GM19351 (cell line): ENCODE data around the gene KMT2D.

Source experiments
- ATAC-seq: cut with Tn5 transposase; IDR thresholded peaks from one replicate; pipeline ENCODE4 v1.9.1; 2021; ENCODE audit warnings: mild to moderate bottlenecking, moderate library complexity; ENCODE audit not compliant: unreplicated experiment

Gene KMT2D

DNA sequence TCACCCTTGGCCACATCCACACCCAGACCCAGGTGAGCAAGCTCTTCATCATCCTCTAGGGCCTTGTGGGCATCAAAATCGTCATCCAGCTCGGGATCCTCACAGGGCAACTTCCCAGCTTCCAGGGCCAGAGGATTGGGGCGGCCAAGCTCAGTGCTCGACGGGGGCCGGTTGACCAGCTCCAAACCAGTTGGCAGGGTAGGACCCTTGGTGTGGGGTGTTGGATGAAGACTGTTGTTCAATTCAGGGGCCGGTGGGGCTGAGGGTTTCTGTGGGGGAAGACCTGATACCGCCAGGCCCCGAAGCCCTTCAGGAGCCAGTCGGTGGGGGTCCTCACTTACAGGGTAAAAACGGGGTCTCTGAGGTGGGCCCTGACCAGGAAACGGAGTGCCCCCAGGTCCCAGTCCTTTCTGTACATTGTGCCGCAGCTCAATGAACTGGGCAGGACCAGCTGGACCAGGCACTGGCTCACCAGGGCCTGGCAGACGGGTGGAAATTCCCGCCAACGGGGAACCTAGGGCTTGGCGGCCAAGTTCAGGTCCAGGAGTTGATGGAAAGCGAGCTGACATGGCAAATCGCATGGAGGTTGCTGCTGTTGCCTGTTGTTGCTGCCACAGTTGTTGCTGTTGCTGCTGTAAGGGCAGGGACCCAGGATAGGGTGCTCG, 22.2 kb downstream of the KMT2D start:
- ATAC-seq, result no peak

DNA sequence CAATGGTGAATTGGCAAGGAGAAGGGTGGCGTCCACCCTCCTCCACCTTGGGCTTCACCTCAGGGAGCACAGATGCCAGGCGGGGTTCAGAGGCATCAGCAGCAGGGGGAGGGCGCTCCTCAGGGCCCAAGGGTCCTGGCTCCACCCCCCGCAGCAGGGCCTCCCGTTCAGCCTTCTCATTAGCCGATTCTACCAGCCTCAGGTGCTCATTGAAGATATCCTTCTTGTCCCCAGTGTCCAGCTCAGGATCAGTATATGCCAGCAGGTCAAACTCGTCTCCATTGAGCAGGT, 22.7 kb downstream of the KMT2D start:
- no peak for ATAC-seq

DNA sequence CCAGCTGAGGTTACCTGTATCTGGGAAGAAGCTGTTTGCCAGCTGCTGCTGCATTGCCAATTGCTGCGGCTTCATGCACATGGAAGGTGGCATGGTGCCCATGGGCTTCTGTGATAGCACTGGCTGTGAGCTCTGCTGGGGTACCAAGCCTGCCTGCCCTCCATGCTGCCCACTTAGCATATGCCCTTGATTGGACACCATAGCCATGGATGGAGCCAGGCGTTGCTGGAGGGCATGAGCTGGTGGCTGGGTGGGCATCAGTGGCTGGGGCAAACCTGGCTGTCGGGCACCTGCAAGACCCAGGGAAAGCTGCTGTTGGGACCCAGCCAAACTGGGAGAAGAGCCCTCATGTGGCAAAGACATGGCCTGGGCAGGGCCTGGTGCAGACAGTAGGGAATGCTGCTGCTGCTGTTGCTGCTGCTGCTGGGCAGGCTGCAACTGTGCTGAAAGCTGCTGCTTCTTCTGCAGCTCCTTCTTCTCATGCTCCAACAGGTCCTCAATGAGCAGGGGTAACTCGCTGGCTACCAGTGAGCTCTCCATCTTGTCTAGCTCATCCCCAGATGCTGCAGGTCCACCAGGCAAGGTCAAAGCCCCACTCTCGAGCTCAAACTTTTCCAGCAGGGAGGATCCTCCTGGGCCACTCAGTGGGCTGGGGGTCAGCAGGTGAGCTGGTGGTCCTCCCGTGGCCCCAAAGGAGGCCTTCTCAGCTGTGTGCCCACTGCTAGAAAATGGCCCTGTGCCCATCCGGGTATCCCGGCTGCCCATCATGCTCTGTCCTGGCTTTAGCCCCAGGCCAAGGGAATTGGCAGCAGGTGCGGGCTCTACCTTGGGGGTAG, 23.3 kb downstream of the KMT2D start:
- ATAC-seq, result no peak

DNA sequence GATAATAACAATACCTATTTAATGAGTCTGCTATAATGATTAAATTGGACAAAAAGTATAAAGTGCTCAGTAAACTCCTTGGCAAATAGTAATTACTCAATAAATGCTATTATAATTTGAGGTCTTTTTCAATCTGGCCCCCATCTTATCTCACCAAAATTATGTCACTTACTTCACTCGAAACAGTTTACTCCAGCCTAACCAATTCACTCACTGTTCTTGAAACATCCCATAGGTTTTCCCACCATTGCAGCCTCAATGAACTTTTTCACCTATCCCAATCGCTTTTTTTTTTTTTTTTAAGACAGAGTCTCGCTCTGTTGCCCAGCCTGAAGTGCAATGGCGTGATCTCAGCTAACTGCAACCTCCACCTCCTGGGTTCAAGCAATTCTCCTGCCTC, 24.6 kb downstream of the KMT2D start:
- no peak for ATAC-seq

DNA sequence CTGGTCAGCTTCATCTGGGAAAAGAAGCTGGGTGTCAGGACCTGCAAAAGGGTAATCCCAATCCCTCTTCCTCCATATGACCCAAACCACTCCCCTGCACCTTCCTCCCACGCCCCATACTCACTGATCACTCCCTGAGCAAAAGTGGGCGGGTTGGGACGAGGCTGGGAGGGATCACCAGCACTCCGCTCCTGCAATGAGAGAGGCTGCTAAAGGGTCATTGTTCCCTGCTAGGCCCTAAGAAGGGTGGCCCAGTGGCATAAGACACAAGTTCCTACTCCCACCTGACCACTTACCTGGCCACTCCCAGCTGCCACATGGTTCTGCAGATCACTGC, 26.3 kb downstream of the KMT2D start:
- no peak for ATAC-seq

DNA sequence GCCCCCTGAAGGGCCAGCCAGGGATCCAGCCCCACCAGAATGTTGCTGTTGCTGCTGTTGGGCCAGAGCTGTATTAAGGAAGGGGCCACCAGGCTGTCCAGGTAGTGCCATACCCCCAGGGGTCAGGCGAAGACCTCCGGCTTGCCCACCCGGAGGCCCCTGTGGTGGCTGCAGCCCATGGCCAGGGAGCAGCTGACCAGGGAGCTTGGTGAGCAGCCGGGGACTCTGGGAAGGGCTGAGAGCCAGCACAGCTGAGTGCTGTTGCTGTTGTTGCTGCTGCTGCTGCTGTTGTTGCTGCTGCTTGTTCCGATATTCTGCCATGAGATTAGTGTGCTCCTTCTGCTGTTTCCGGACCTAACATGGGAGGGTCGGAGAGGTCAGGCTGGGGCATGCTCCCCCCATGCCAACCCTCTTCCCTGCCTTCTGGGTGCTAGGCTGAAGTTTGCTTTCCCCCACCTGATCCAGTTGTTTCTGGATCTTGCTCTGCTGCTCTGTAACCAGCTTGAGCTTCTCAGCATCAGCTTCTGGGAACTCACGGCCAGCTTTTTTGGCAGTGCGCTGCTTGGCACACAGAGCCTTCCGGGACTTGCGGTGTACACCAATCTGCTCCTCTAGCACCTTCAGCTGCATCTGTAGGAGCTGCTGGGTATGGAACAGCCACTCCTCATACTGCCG, 26.8 kb downstream of the KMT2D start:
- ATAC-seq, result no peak

DNA sequence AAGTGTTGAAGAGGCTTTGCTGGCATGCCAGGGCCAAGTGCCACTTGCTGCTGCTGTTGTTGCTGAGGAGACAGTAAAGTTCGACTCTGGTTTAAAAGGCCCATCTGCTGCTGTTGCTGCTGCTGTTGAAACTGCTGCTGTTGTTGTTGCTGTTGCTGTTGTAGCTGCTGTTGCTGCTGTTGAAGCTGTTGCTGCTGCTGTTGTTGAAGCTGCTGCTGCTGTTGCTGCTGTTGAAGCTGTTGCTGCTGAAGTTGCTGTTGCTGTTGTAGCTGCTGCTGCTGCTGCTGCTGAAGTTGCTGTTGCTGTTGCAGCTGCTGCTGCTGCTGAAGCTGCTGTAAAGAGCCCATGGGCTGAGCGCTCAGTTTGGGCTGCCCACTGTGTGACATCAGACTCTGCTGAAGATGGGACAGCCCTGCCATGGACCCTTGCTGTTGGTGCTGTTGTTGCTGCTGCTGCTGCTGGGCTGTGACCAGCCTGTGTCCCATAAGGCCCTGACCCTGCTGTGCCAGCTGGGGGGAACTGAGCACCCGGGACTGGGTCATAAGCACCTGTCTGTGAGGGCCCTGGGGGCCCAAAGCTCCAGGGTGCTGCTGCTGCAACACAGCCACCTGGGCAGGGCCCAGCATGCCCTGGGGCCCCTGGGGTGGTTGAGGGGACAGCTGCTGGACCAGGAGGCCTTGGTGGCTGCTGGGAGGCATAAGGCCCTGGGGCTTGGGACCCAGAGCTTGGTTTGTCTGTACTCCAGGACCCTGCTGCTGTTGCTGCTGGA, 27.7 kb downstream of the KMT2D start:
- no peak for ATAC-seq

DNA sequence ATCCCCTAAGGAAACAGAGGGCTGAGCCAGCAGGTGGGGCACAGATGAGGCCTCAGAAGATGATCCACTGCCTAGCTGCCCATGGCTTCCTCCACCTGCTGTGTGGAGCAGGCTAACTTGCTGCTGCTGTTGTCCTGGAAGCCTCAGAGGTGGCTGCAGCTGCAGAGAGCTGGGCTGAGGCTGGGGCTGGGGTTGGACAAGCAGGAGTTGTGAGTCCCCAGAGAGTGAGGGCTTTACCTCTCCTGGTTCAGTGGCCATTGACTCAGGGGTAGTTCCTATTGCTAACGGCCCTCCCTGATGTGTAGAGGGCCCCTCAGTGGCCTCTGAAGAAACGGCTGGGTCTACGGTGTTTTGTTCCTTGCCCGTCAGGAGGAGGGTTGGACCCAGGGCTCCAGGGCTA, 28.3 kb downstream of the KMT2D start:
- no peak for ATAC-seq

DNA sequence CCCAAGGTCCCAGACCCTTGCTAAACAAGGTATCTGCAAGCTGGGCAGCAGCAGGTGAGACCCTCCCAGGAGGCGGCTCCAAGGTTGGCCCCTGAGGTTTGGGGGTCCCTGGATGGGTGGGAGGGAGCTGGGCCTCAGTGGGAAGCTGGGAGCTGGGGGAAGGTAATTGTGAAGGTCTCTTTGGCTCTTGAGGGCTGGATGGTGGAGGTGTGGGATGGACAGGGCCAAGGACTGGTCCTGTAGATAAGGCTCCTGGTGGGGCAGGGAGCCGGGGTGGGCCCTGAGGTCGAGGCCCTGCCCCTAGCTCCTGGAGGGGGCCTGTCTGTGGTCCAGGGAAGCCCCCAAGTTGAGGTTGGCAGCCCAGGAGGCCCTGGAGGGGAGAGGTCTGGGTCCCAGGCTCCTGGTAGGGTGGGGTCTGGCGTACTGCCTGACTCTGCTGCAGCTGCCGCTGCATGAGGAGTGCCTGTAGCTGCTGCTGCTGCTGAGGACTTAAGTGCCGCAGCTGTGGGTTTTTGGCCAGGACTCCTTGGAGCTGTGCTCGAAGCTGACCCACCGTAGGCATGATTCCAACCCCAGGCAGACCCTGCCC, 28.9 kb downstream of the KMT2D start:
- no peak for ATAC-seq

DNA sequence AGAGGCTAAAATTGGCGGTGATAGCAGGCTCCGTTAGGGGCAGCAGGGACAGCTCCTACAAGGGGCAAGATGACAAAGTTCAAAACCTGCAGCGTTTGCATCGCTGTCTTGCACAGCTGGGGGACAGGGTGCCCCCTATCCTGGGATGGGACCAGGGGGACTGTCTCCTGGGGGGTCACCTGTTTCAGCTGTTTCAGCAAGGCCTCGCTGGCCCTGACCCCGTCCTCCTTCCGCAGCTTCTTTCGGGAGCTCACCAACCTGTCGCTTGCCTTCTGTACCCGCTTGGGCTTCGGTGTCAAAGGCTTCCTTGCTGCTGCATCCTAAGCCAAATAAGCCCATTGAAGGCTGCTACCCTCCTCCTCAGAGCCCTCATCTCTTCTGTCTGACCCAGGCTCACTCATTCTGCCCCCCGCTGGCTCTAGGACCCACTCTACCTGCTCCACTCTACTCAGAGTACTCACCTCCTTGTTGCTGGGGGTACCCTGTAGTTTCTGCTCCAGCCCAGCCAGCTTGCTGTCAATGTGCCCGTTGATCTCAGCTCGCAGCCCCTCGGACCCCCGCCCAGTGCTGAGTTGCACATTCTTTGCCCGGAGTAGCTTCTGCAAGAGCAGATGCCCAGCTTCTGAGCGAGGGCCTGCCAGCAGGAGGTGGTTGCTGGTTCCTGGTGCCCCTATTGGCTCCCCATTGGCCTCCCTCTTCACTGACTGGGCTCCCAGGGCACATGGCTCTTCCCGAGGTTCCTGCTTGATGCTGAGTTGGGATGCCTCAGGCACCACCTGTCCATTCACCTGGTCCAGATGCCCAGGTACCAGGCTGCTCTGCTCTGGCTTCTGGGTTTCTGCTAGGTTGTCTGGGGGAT, 29.7 kb downstream of the KMT2D start:
- ATAC-seq, result no peak

DNA sequence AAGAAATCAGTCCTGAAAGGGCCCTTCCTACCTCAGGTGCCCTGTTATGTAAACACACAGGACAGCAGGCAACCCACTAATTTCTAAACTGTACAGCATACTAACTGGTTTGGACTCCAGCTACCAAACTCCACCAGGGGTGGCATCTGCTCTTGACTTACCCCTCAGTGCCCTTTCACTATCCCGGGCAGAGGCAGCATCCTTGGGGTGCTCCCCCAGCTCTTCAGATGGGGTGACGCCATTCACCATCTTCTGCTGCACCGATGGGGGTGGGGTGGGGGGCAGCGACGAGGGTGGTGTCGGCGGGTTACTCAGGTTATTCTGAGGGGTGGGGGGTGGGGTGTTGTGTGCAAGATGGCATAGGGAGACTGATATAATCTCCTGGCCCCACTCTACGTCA, 30.5 kb downstream of the KMT2D start:
- no peak for ATAC-seq

DNA sequence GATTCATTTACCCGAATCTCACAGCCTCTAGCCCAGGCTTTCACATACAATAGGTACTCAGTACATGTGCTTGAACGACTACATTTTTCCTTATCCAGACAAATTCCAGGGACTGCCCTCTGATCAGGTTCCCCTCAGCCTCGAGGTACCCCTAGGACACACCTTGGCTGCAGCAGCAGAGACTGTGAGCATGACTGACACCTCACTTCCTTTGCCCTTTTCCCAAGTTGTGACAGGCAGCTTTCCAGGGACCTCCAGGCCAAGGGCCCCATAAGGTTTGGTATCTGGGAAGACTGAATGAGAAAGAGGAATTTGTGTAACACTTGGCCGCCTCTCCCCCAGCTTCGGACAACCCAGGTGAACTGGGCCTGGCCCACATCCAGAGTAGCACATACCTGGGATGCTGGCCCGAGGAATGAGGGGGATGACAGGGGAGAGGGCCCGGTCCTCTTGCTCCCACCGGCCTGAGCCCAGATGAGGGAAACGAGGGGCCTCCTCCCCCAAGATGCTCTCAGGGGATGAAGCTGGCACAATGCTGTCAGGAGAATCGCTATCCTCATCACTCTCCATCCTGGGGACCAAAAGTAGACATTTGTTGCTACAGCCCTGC, 31.8 kb downstream of the KMT2D start:
- ATAC-seq, result no peak

DNA sequence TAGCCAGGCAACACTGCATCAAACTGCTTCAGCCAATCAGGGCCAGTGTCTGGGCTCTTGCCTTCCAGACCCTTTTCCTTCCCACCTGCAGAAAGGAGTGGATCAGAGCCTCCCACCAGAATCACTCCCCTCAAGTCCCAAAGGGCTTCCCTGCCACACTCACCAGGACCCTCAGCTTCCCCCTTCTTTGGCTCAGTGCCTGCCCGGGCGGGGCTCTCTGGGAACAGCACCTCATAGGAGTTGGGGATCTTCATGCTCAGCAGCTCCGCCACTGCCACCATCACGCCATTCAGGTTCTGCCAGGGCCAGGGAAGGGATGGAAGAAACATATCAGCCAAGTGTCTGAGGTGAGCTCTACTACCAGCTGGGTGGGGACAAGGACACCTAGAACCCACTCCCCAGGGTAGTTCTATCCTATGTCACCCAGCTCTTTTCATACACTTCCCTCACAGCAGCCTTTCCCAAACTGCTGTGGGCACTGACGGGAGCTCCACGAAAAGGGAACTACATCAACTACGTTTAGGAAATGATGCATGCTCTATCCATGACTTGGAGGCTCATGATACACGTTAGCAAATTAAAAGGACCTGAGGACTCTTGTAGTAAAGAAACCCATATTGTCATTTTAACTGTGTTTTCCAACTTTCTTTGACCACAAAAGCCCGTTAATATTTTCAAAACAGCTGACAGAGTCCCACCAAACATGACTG, 32.6 kb downstream of the KMT2D start:
- no peak for ATAC-seq

DNA sequence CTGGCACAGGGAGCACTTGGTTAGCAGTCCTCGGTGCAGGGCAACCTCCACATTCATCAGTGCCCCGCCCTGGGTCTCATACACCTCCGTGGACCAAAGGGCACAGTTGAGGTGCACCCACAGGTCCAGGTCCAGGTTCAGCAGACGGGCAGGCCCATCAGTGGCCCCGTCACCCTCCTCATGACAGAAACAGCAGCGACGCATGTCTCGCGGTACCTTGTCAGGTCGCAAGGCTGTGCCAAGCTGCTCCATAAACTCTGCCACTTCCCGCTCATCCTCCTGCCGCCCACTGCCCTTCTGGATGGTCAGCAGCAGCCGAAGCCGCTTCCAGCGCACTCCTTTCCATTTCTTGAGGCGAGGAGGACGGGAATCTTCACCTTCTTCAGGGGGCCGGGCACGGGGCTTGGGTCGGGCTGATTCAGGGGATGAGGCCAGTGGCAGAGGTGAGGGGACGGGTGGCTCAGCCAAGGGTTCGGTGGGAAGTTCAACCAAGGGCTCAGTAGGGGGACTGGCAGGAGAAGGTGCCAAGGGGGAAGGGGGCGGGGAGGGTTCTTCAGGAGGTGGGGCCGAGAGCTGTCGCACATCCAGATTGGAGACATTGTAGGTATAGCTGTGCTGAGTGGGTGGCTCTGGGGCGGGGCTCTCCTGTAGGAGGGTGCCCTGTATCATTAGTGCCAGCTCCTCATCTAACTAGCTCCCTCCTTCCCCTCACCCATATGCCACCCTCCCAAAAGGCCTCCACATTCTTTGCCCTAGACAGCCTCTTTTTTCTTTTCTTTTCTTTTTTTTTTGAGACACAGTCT, 33.7 kb downstream of the KMT2D start:
- ATAC-seq, result no peak

DNA sequence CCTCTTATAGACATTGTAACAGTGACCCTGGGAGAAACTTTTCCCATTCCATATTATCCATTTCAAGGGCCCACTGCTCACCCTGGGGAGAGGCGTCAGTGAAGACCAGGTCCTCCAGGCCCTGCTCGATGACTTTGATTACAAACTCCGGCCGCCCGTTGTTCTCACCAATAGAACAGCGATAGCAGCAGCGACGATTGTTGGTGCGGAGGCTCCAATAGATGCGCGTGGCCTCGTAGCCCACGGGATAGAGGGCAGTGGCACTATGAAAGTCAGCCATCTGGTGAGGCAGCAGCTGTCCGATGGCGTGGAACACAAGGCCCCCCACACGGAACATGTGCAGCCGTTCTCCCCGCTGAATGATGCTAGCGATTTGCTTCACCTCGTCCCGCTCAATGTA, 34.5 kb downstream of the KMT2D start:
- no peak for ATAC-seq

DNA sequence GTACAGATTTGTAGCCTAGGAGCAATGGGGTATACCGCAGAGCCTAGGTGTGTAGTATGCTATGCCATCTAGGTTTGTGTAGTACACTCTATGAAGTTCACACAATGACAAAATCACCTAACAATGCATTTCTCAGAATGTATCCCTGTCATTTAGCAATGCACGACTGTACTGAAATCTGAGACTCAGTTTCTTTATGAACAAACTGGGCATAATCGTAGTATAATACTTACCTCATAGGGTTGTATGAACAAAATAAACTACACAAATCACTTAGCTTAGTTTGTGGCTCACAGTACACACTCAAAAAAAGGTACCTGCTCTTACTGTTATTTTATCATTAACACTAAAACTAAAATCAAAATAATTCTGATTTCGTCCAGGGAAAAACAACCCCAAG, 35.1 kb downstream of the KMT2D start:
- no peak for ATAC-seq

DNA sequence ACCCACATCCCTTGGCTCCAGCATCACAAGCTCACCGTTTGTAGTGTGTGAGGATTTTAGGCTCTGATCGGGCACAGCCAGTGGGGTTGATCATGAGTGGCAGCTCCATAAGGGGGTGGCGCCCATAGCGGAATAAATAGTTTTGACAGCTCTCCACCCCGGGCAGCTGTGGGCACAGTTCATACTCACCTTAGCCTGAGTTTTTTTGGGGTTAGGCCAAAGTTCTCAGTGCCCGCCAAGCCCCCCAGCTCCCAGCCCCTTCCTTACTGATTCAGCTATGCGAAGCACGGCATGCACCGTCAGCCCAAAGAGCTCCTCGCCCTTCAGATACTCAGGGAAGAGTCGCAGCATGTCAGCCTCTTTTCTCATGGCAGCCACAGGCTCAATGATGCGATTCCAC, 36.1 kb downstream of the KMT2D start:
- no peak for ATAC-seq

DNA sequence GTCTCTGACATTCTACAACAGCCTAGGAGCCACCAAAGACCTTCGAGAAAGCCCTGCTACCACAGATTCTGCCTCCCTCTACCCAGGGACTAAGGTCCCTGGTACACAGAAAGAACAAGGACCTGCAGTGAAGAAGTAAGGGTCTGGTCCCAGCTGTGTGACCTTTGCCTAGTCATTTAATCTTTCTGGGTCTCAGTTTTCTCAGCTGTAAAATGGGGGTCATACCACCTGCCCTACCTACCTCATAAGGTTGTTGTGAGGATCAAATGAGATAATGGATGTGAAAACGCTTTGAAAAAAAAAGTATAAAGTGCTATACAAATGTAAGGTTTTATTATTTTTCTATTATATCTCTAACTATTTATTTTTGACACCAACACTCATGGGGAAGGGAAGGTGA, 36.8 kb downstream of the KMT2D start:
- ATAC-seq, result no peak
